ENCODE measurements around the gene SUPT7L. TPM values are rescaled to one million over a fixed set of nuclear protein-coding genes. Genes with fewer than 3 reads are reported as not detected.
"Not testable (repeated sequence)": the region's sequence is repeated elsewhere in the genome, so short reads cannot be mapped to it uniquely, and the experiment has no call there.

The SUPT7L gene
- total and polyA plus RNA-seq, 2 of the 13 experiments (the other 11 are each of a cell fraction or from before 2014, with no cell fraction given): 32.9 to 77.5 TPM

DNA sequence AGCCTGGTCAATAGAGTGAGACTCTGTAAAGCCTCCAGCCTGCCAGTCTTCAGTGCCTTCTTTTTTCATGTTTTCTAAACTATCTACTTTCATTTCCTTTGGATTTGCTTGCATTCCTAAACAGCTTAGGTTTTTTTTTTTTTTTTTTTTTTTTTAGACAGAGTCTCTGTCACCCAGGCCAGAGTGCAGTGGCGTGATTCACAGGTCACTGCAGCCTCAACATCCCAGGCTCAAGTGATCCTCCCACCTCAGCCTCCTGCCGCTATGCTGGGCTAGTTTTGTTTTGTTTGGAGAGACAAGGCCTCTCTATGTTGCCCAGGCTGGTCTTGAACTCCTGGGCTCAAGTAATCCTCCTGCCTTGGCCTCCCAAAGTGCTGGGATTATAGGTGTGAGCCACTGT is 33.2 kb downstream of the SUPT7L start:
- BruUV-seq (replicated peaks); in situ Hi-C loops (cut with HindIII; ENCODE audit: extremely low pct_ligation_motif_present, low pct_unique_long_range_greater_than_20kb); H3K79me2 ChIP-seq (ENCODE audit: insufficient read depth, low read length); H4K20me1 ChIP-seq (ENCODE audit: insufficient read depth, low read length); POLR2A ChIA-PET; ATAC-seq; H2AFZ ChIP-seq (ENCODE audit: low read length); H3K9ac ChIP-seq (ENCODE audit: insufficient read depth, low read depth, low read length); intact Hi-C loops (cut with micrococcal nuclease; ENCODE audit: unreplicated experiment); CTCF ChIA-PET (ENCODE audit: low intra/inter-chr PET ratio, low total read pairs); FAIRE-seq; H3K27ac ChIP-seq (ENCODE audit: extremely low read length, insufficient read depth, low read length); H3K9me3 ChIP-seq (ENCODE audit: low read length); DNase-seq (ENCODE audit: low spot score); H3K4me3 ChIP-seq (replicated peaks in 1 of 3; ENCODE audit: insufficient read depth in 1 of 3, low read depth in 2 of 3, low read length in 3 of 3); H3K27me3 ChIP-seq (ENCODE audit: control insufficient read depth in 1 of 2, insufficient read depth in 2 of 2, low read length in 2 of 2): not testable (repeated sequence)
- peaks cover 14 to 41% of the 10 kb centered on the region in 2 experiments for H3K36me3 ChIP-seq (replicated peaks in 1 of 2; ENCODE audit: control insufficient read depth in 1 of 2, insufficient read depth in 2 of 2, low read length in 2 of 2)
- WGBS (ENCODE audit: low lambda C conversion rate): 92% methylated on average over 2 of the region's 2 CpGs
- peak overlapping the region; percentile 97; the same call in 1 of the 2 replicates for H3K4me2 ChIP-seq (ENCODE audit: low read depth, low read length)
- H3K4me1 ChIP-seq (ENCODE audit: insufficient read depth, low read length): peaks cover 24% of the 10 kb centered on the region
- 0 out of 2 replicates have a peak, but pooled peaks have one; percentile 3 for TF ChIP-seq ZMYM2 (CRISPR knock-in tag; IDR thresholded peaks at IDR 0.05)
- TF ChIP-seq, protein P1, sequence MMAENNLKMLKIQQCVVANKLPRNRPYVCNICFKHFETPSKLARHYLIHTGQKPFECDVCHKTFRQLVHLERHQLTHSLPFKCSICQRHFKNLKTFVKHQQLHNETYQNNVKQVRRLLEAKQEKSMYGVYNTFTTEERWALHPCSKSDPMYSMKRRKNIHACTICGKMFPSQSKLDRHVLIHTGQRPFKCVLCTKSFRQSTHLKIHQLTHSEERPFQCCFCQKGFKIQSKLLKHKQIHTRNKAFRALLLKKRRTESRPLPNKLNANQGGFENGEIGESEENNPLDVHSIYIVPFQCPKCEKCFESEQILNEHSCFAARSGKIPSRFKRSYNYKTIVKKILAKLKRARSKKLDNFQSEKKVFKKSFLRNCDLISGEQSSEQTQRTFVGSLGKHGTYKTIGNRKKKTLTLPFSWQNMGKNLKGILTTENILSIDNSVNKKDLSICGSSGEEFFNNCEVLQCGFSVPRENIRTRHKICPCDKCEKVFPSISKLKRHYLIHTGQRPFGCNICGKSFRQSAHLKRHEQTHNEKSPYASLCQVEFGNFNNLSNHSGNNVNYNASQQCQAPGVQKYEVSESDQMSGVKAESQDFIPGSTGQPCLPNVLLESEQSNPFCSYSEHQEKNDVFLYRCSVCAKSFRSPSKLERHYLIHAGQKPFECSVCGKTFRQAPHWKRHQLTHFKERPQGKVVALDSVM (CRISPR knock-in tag; IDR thresholded peaks at IDR 0.05): peak; percentile 52; the same call in 1 of the 2 replicates

DNA sequence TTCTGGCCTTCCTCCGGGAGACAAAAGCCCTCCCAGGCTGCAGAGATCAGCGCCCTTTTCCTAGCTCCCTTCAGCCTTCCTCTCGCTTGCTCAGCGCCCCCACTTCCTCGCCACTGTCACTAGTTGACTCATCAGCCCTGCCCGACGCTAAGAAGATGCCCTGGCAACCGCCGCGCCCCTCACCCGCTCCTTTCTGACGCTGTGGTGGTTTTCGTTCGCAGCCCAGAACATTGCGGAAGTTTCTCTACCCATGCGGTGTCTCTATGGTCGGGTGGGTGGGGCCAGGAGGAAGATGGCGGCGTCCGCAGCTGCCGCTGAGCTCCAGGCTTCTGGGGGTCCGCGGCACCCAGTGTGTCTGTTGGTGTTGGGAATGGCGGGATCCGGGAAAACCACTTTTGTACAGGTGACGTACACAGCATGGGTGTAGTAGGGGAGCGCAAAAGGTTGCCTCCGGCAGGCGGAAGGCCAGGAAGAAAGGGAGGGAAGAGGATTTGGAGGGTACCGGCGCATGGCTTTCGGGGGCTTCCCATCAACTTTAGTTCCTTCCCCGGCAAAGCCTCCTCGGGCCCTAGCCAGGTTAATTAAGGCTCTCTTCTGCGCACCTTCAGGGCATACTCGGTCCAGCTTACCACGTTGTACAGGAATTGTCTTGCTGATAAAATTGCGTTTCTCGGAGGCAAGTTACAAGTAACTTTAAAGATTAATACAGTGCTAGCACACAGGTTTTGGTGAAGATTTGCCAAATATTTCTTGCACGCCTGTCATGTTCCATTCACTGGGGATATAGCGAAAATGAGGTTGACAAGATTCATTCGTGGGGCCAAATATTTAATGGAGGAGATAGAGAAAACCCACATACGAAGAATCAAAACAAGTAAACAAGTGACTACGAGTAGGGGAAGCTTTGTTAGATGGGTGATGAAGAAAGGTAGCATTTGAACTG is 34.4 kb downstream of the SUPT7L start, which contains the start of the genes CCDC121 and GPN1:
Gene CCDC121, minus strand, starts transcription at position 246 of the 943 bp plus-strand sequence. CDS start 1,213 bp downstream, outside the sequence.
Gene GPN1, plus strand, starts transcription at position 284 of the 943 bp plus-strand sequence. Its CDS starts 9 bp downstream, at position 293.
- peak within 1 kb of the TSS; percentile 94 for H2AFZ ChIP-seq (ENCODE audit: low read length)
- ChIA-PET POLR2A (interaction anchor here (0.6 to 2.9 kb wide), 11 partner anchors 16 to 558 kb away, joined by 3 to 25 read pairs (median 4); partner anchors contain the start of genes GTF3C2, NRBP1, OST4 and PPM1G), CTCF (ENCODE audit: low intra/inter-chr PET ratio, low total read pairs) (no interaction called here)
- DNase-seq (ENCODE audit: low spot score): peak; percentile 88
- H3K79me2 ChIP-seq (ENCODE audit: insufficient read depth, low read length): peaks cover 10% of the 10 kb centered on the region
- intact Hi-C loops (cut with micrococcal nuclease; ENCODE audit: unreplicated experiment) (loop anchor here (1.0 to 5.0 kb wide), 2 partner anchors 33 to 221 kb away; partner anchors contain the start of genes SLC4A1AP and SUPT7L), in situ Hi-C loops (cut with HindIII; ENCODE audit: extremely low pct_ligation_motif_present, low pct_unique_long_range_greater_than_20kb) (no loop called here)
- peaks cover 24% of the 10 kb centered on the region for H3K4me1 ChIP-seq (ENCODE audit: insufficient read depth, low read length)
- no peak for FAIRE-seq
- ATAC-seq: peak; percentile 98
- H3K27ac ChIP-seq (ENCODE audit: extremely low read length, insufficient read depth, low read length): peak within 1 kb of the TSS; percentile 65
- no peaks in the 10 kb centered on the region; a peak in 1 of 5 replicates for H3K27me3 ChIP-seq (ENCODE audit: control insufficient read depth in 1 of 2, insufficient read depth in 2 of 2, low read length in 2 of 2)
- H3K36me3 ChIP-seq (replicated peaks in 1 of 2; ENCODE audit: control insufficient read depth in 1 of 2, insufficient read depth in 2 of 2, low read length in 2 of 2): peaks cover 7 to 33% of the 10 kb centered on the region in 2 experiments
- H3K9me3 ChIP-seq (ENCODE audit: low read length): no peaks in the 10 kb centered on the region
- H3K4me2 ChIP-seq (ENCODE audit: low read depth, low read length): peak within 1 kb of the TSS; percentile 97
- peak within 1 kb of the TSS; percentile 83 to 99 (median 97) for H3K4me3 ChIP-seq (replicated peaks in 1 of 3; ENCODE audit: insufficient read depth in 1 of 3, low read depth in 2 of 3, low read length in 3 of 3)
- under 1% methylated on average over 44 of the region's 44 CpGs for WGBS (ENCODE audit: low lambda C conversion rate)
- H4K20me1 ChIP-seq (ENCODE audit: insufficient read depth, low read length): no peaks in the 10 kb centered on the region
- TSS peak; percentile 55 for BruUV-seq (replicated peaks)
- peak within 1 kb of the TSS; percentile 89 for H3K9ac ChIP-seq (ENCODE audit: insufficient read depth, low read depth, low read length)
- TF ChIP-seq HNF4G (IDR thresholded peaks at IDR 0.05; ENCODE audit: borderline replicate concordance, low read depth, low read length) (no peak), HNF4G (CRISPR knock-in tag; IDR thresholded peaks at IDR 0.05; ENCODE audit: borderline replicate concordance, low read depth) (no peak), ZNF7 (CRISPR knock-in tag; IDR thresholded peaks at IDR 0.05) (no peak), IRF9 (CRISPR knock-in tag; IDR thresholded peaks at IDR 0.05; ENCODE audit: borderline replicate concordance) (peak; percentile 82; the same call in 1 of the 2 replicates), AHR (CRISPR knock-in tag; IDR thresholded peaks at IDR 0.05) (0 out of 2 replicates have a peak, but pooled peaks have one; percentile 72), RFX3 (CRISPR knock-in tag; IDR thresholded peaks at IDR 0.05) (peak; percentile 84), MXD4 (CRISPR knock-in tag; IDR thresholded peaks at IDR 0.05) (peak; percentile 94)
- TF ChIP-seq, protein P2, sequence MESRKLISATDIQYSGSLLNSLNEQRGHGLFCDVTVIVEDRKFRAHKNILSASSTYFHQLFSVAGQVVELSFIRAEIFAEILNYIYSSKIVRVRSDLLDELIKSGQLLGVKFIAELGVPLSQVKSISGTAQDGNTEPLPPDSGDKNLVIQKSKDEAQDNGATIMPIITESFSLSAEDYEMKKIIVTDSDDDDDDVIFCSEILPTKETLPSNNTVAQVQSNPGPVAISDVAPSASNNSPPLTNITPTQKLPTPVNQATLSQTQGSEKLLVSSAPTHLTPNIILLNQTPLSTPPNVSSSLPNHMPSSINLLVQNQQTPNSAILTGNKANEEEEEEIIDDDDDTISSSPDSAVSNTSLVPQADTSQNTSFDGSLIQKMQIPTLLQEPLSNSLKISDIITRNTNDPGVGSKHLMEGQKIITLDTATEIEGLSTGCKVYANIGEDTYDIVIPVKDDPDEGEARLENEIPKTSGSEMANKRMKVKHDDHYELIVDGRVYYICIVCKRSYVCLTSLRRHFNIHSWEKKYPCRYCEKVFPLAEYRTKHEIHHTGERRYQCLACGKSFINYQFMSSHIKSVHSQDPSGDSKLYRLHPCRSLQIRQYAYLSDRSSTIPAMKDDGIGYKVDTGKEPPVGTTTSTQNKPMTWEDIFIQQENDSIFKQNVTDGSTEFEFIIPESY (CRISPR knock-in tag; IDR thresholded peaks at IDR 0.05): no peak
